Suppressor macrophage treated with lipopolysaccharide for 4 hours (primary cell): ENCODE results near the gene NRG3.

Experiments
- DNase-seq: peaks from one replicate; pipeline ENCODE4 v3.0.0-alpha.2; 2020

The NRG3 gene

GRCh38 chr10:82742478-82742877 is 867.5 kb downstream of the NRG3 start:
- peak; percentile 2 for DNase-seq

- no peak for DNase-seq
These were observed 867.9 kb downstream of the NRG3 start for GRCh38 chr10:82742898-82743297.

- DNase-seq, result no peak
These were observed 875.5 kb downstream of the NRG3 start for GRCh38 chr10:82750538-82750937.

GRCh38 chr10:82757397-82757796 is 882.4 kb downstream of the NRG3 start:
- DNase-seq, result no peak

- DNase-seq, result no peak
These were observed 882.9 kb downstream of the NRG3 start for GRCh38 chr10:82757901-82758300.

- DNase-seq, result no peak
These were observed 884.1 kb downstream of the NRG3 start for GRCh38 chr10:82759050-82759449.

- no peak for DNase-seq
These were observed 887.6 kb downstream of the NRG3 start for GRCh38 chr10:82762641-82763040.

GRCh38 chr10:82768040-82768439 is 893.0 kb downstream of the NRG3 start:
- DNase-seq, result no peak

- DNase-seq, result no peak
These were observed 903.9 kb downstream of the NRG3 start for GRCh38 chr10:82778908-82779307.

GRCh38 chr10:82796510-82796909 is 921.5 kb downstream of the NRG3 start:
- no peak for DNase-seq

GRCh38 chr10:82801289-82801688 is 926.3 kb downstream of the NRG3 start:
- no peak for DNase-seq

- DNase-seq, result peak; percentile 14
These were observed 936.6 kb downstream of the NRG3 start for GRCh38 chr10:82811621-82812020.

- peak; percentile 7 for DNase-seq
These were observed 938.9 kb downstream of the NRG3 start for GRCh38 chr10:82813856-82814255.

- no peak for DNase-seq
These were observed 939.6 kb downstream of the NRG3 start for GRCh38 chr10:82814635-82815034.

GRCh38 chr10:82815680-82816079 is 940.7 kb downstream of the NRG3 start:
- no peak for DNase-seq

- DNase-seq, result no peak
These were observed 942.9 kb downstream of the NRG3 start for GRCh38 chr10:82817676-82818422.

- peak; percentile 22 for DNase-seq
These were observed 946.0 kb downstream of the NRG3 start for GRCh38 chr10:82821043-82821442.

GRCh38 chr10:82826132-82826531 is 951.1 kb downstream of the NRG3 start:
- DNase-seq, result no peak

GRCh38 chr10:82827901-82828300 is 952.9 kb downstream of the NRG3 start:
- DNase-seq, result no peak

GRCh38 chr10:82847242-82847641 is 972.2 kb downstream of the NRG3 start:
- DNase-seq, result no peak

- DNase-seq, result no peak
These were observed 975.2 kb downstream of the NRG3 start for GRCh38 chr10:82850191-82850590.

GRCh38 chr10:82856957-82857613 is 982.1 kb downstream of the NRG3 start:
- DNase-seq, result no peak

GRCh38 chr10:82861889-82862288 is 986.9 kb downstream of the NRG3 start:
- no peak for DNase-seq

GRCh38 chr10:82865366-82865765 is 990.4 kb downstream of the NRG3 start:
- DNase-seq, result no peak
